ENCODE data around the gene DLX2.
"Not testable (repeated sequence)": the region's sequence is repeated elsewhere in the genome, so short reads cannot be mapped to it uniquely, and the experiment has no call there.

DLX2 gene

GRCh38 chr2:172102391-172103359 is at the start of gene DLX2:
TSS of gene DLX2 (minus strand) at chr2:172102900. CDS start at chr2:172102538, 362 bp downstream.
- DNase-seq (ENCODE audit: low read depth) = no peak

- no peak for DNase-seq (ENCODE audit: low read depth)
Observed at GRCh38 chr2:172147944-172148650, 45.4 kb upstream of the DLX2 start.

- no peak for DNase-seq (ENCODE audit: low read depth)
Observed at GRCh38 chr2:172143817-172144216, 41.1 kb upstream of the DLX2 start.

GRCh38 chr2:172138727-172139126 is 36.0 kb upstream of the DLX2 start:
- not testable (repeated sequence) for DNase-seq (ENCODE audit: low read depth)

- DNase-seq (ENCODE audit: low read depth) = no peak
Observed at GRCh38 chr2:172137943-172138342, 35.2 kb upstream of the DLX2 start.

- no peak for DNase-seq (ENCODE audit: low read depth)
Observed at GRCh38 chr2:172137109-172137508, 34.4 kb upstream of the DLX2 start.

- no peak for DNase-seq (ENCODE audit: low read depth)
Observed at GRCh38 chr2:172135446-172135845, 32.7 kb upstream of the DLX2 start.

GRCh38 chr2:172134270-172134669 is 31.6 kb upstream of the DLX2 start:
- no peak for DNase-seq (ENCODE audit: low read depth)

GRCh38 chr2:172131713-172132555 is 29.2 kb upstream of the DLX2 start:
- no peak for DNase-seq (ENCODE audit: low read depth)

GRCh38 chr2:172129404-172129803 is 26.7 kb upstream of the DLX2 start:
- DNase-seq (ENCODE audit: low read depth) = no peak

- DNase-seq (ENCODE audit: low read depth) = no peak
Observed at GRCh38 chr2:172128484-172128883, 25.8 kb upstream of the DLX2 start.

- DNase-seq (ENCODE audit: low read depth) = no peak
Observed at GRCh38 chr2:172120118-172120517, 17.4 kb upstream of the DLX2 start.

GRCh38 chr2:172119089-172119488 is 16.4 kb upstream of the DLX2 start:
- DNase-seq (ENCODE audit: low read depth) = no peak

GRCh38 chr2:172116107-172116506 is 13.4 kb upstream of the DLX2 start:
- no peak for DNase-seq (ENCODE audit: low read depth)

GRCh38 chr2:172114579-172114978 is 11.9 kb upstream of the DLX2 start:
- DNase-seq (ENCODE audit: low read depth) = no peak

- DNase-seq (ENCODE audit: low read depth) = not testable (repeated sequence)
Observed at GRCh38 chr2:172114176-172114575, 11.5 kb upstream of the DLX2 start.

GRCh38 chr2:172113617-172114016 is 10.9 kb upstream of the DLX2 start:
- no peak for DNase-seq (ENCODE audit: low read depth)

GRCh38 chr2:172109988-172110811 is 7.5 kb upstream of the DLX2 start:
- DNase-seq (ENCODE audit: low read depth) = no peak

- DNase-seq (ENCODE audit: low read depth) = no peak
Observed at GRCh38 chr2:172109256-172109987, 6.7 kb upstream of the DLX2 start.

GRCh38 chr2:172108587-172108930 is 5.9 kb upstream of the DLX2 start:
- DNase-seq (ENCODE audit: low read depth) = no peak

All from activated T-helper 1 cell treated with Interleukin-2 at 50 U/mL for 16 hours (primary cell).